ENCODE measurements around the gene RPS2. TPM values are rescaled to one million over a fixed set of nuclear protein-coding genes. Genes with fewer than 3 reads are reported as not detected.

The RPS2 gene
- polyA plus RNA-seq, 1 donor: 3,719 TPM

GRCh38 chr16:1998852-1999801 lies 34.5 kb upstream of the RPS2 start:
- no peak for DNase-seq

DNA sequence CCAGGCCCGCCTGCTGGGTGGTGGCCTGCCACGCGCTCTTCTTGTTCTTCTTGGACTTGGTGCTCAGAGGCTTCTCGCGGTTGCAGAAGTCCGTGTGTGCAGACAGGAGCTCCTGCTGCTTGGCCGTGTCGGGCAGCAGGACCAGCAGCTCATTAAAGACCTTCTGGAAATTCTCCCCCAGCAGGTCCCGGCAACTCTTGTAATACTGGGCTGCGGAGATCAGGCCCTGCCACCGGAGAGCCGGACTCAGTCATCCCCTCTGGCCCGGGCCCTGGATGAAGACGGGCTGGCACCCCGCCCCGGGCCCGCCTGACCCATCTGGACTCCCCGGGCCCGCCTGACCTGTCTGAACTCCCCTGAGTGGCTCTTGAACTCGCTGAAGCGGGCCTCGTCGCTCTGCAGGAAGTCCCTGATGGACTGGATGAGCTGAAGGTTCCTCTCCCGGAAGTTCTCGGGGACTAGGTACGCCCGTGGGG lies 33.8 kb upstream of the RPS2 start:
- no peak for DNase-seq

DNA sequence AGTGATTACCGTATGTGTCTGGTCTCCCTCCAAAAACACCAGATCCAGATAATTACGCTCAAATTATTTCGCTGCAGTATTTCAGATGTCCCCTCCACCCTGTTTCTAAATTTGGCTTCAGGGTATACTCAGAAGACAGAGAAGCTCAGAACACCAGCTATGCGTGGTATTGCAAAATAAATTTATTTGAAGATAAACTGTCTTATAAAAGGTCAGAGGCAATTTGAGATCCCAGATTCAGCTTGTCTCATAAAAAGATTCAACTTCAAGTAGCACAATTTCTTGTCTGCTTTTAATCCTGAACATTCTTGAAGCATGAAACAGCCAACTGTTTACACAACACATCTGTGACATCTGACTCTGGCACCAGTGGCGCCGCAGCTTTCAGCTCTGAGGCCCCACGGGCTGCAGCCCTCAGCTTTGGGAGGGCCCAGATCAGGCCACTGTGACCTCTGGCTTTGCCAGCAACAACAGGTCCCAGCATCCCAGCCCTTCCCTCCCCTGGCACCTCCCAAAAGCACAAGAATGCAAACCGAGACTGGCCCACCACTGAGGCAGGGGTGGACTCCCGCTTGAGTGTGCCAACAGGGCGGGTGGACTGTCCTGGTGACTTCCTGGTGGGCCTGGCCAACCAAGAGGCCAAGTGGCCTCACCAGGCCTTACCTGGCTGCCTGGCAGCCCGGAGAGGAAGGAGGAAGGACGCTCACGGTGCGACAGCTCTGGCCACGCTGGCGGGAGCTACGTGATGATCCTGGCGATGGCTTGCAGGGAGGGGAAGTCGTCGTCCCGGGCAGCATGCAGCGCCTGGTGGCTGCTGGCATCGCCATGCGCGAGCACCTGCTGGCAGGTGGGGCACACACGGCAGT lies 33.1 kb upstream of the RPS2 start:
- no peak for DNase-seq

DNA sequence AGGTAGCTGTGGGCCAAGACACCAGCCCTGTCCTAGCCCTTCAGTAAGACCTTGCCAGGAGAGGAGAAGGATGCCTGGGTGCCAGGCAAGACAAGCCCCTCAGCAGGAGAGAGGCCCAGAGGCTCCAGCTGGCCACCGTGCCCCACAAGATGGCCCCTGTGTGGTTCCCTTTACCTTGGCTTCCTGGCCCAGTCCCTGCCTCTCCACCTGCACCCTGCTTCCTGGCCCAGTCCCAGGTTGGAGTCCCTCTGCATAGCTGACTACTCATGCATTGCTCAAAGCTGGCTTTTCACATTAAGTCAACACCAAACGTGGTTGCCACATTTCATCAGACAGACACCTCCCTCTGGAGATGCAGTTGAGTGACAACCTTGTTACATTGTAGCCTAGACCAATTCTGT lies 29.1 kb upstream of the RPS2 start:
- DNase-seq: no peak

DNA sequence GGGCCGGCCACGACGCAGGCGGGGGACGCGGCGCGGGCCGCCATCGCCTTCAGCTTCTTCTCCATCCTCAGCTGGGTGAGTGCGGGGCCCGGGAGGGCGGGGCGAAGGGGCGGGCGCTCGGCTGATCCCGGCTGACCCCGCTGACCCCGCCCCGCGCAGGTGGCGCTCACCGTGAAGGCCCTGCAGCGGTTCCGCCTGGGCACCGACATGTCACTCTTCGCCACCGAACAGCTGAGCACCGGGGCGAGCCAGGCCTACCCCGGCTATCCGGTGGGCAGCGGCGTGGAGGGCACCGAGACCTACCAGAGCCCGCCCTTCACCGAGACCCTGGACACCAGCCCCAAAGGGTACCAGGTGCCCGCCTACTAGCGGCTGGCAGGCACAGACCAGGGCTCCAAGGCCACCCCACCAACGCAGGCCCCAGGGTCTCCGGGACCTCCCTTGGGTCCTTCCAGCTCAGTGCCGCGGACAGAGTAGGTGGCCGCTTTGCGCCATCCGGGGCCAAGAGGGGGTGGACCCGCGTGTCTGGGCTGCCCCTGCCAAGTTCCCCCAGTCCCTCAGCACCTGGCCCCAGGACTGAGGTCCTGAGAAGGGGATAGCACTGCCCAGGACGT lies 28.2 kb upstream of the RPS2 start:
- DNase-seq: no peak

- DNase-seq: peak; percentile 85
Measured at GRCh38 chr16:1991948-1992703, 27.5 kb upstream of the RPS2 start.

- no peak for DNase-seq
Measured at GRCh38 chr16:1991588-1991947, 26.9 kb upstream of the RPS2 start.

DNA sequence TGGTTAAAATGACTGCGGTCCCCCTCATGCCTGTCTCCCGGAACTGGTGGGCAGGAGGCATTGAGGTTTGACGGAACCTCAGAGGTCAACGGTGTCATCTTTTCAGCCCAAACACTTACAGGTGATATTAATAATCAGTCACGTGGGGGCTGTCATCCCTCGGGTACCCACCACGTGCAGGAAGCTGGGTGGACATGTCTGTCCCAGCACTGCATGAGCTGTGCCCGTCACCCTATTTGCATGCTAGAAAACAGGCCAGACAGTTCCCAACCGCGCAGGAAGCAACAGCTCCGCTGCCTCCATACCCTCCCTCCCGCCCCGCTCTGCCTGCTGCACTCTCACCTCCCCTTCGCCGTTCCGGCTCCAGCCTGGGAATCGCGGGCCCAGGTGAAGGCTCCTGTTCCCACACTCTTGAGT lies 26.5 kb upstream of the RPS2 start:
- DNase-seq: no peak

- DNase-seq: no peak
Measured at GRCh38 chr16:1990351-1991134, 25.9 kb upstream of the RPS2 start.

DNA sequence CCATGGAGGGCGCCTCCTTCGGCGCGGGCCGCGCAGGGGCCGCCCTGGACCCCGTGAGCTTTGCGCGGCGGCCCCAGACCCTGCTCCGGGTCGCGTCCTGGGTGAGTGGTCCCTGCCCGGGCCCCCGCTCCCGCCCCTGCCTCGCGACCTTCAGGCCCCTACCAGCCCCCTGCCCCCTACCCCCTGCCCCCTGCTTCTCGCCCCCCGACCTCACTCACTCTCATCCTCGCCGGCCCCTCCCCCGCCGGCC lies 25.4 kb upstream of the RPS2 start:
- DNase-seq: no peak

DNA sequence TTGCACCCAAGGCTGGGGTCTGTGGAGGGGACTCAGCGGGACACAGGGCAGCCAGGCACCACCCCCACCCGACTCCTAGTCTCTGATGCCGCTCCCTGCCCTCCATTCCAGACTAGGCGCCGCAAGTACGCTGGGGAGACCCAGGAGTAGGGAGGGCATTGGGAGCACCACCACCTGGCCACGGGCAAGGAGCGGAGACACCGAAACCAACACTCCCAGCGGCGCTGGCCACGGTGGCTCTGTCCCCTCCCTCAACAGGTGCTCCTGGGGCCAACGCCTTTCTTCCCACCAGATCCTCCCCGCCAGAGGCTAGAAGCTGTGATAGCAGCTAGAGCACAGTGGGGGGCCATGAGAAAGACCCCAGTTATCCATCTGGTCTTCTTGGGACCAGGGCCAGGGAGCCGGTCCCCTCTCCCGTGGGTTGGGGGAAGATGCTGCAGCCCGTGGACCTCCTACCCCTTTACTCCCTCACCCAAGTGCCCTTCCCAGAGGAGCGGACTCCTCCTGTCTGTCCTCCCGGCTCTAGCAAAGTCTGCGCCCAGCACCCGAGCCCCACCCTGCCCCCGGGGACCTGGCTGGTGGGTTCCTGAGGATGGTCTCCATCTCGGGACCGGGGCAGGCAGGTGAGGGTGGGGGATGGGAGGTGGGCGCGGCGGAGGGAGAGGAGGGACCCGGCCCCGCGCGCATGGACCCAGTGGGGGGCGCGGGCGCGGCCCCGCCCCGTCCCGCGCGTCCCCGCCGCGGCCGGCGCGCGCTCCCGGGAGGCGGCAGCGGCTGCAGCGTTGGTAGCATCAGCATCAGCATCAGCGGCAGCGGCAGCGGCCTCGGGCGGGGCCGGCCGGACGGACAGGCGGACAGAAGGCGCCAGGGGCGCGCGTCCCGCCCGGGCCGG lies 24.8 kb upstream of the RPS2 start, which contains the start of gene SYNGR3:
TSS of gene SYNGR3 (plus strand) at position 762 of the 892 bp plus-strand sequence. CDS start 133 bp downstream, outside the sequence.
- DNase-seq: no peak

DNA sequence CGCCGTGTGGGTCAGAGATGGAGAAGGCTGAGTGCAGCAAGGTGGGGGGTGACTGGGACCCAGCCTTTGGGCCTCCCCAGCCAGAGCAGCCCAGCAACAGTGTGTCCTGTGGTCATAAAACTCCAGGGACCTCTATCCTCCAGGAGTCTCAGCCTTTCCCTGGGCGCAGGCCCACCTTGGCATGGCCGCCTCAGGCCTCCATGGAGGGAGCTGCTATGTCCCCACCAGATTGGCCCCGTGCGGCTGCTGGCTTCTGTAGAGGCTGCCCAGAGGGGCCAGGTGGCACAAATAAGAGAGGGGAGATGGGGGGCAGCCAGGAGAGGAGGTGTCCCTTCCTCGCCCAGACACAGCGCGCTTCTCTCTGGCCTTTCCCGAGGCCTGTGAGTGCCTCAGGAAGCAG lies 22.6 kb upstream of the RPS2 start:
- no peak for DNase-seq

DNA sequence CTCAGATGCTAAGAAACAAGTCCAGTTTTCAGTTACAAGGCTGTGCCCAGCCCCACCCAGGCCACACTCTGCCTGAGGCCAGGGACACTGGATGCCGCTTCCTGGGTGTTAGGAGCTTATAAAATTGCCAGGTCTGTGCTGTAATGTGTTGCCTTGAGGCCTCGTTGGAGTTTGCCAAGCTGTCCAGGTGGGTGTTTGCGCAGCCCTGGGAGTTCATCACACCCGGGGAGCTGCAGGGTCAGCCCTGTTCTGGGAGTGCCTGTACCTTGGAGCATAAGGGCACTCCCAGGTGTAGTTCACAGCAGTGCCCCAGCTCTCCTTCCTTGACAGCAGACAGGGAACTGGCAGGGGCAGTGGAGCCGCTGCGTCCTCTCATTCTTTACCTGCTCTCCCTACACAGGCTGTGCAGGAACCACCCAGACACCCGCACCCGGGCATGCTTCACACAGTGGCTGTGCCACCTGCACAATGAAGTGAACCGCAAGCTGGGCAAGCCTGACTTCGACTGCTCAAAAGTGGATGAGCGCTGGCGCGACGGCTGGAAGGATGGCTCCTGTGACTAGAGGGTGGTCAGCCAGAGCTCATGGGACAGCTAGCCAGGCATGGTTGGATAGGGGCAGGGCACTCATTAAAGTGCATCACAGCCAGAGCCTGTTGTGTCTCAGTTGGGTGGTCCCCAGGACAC lies 21.0 kb upstream of the RPS2 start:
- DNase-seq: no peak

- DNase-seq: no peak
Measured at GRCh38 chr16:1984347-1985225, 20.0 kb upstream of the RPS2 start.

DNA sequence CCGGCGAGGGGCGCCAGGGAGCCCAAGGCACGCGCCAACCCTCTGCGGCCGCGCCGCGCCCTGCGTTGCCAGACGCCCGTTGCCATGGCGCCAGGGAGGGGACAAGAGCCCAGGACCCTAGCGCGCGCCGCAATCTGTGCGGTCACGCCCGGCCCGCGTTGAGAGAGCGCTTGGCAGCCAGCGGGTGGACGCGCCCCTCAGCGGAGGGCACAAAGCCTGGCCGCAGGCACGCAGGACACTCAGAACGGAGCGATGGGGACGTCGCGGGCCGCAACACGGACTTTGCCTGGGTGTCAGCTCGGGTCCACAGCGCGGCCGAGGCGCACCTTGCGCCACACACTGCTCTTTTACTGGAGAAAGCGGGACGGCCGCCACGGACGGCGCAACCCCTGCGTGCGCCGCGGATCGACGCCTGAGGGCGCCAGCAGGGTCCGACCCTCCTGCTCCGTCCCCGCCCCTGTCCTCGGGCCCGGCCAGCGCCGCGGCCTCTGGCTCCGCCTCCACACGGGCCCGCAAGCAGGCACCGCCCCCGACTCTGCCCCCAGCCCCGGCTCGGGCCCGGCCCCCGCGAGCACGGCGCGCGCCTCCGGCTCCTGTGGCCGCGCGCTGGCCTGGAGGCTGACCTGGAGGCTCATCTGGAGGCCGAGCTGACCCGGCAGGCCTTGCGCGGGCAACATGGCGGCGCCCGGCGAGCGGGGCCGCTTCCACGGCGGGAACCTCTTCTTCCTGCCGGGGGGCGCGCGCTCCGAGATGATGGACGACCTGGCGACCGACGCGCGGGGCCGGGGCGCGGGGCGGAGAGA lies 19.1 kb upstream of the RPS2 start, which contains the start of gene GFER:
TSS of gene GFER (plus strand) at position 650 of the 803 bp plus-strand sequence. CDS start at position 676, 26 bp downstream.
- peak; percentile 94 for DNase-seq

- no peak for DNase-seq
Measured at GRCh38 chr16:1982991-1983543, 18.4 kb upstream of the RPS2 start.

- DNase-seq: no peak
Measured at GRCh38 chr16:1982013-1982433, 17.4 kb upstream of the RPS2 start.
